ENCODE measurements around the gene DENND2A. TPM values are rescaled to one million over a fixed set of nuclear protein-coding genes. Genes with fewer than 3 reads are reported as not detected.

DENND2A gene
- total RNA-seq, 1 donor from 2014 or later = 39.8 TPM

DNA sequence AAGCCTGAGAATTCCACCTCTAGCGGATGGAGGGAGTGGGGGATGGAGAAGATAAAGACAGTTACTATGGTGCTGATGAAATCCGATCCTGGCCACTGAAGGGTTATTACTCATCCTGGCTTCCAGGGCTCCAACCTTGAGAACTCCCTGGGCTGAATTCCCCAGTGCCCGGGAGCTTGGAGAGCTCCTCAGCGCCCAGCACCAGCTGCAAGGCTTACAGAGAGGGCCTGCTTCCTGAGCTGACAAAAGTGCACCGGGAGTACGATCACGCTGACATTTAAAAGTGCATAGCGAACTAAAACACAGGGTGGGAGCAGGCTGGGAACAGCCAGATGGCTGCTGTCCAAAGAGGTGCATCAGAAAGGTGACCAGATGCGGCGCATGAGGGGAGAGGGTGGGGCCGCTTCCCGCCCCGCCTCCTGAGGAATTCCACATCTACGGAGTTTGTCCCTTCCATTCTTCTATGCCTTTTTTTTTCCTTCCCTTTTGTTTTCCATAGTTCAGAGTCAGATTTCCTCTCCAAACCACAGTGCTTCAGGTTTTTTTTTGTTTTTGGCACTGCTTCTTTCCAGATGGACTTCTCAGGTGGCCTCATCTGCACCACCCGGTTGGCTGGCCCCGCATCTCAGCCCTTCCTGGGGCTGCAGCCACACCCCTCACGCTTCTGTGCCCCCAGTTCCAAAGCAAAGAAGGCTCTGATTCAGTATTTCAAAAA lies 98.9 kb downstream of the DENND2A start:
- TF ChIP-seq, protein P1, sequence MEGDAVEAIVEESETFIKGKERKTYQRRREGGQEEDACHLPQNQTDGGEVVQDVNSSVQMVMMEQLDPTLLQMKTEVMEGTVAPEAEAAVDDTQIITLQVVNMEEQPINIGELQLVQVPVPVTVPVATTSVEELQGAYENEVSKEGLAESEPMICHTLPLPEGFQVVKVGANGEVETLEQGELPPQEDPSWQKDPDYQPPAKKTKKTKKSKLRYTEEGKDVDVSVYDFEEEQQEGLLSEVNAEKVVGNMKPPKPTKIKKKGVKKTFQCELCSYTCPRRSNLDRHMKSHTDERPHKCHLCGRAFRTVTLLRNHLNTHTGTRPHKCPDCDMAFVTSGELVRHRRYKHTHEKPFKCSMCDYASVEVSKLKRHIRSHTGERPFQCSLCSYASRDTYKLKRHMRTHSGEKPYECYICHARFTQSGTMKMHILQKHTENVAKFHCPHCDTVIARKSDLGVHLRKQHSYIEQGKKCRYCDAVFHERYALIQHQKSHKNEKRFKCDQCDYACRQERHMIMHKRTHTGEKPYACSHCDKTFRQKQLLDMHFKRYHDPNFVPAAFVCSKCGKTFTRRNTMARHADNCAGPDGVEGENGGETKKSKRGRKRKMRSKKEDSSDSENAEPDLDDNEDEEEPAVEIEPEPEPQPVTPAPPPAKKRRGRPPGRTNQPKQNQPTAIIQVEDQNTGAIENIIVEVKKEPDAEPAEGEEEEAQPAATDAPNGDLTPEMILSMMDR (IDR thresholded peaks at IDR 0.05; ENCODE audit: unreplicated experiment) = no peak
- H3K9me3 Mint-ChIP-seq (ENCODE audit: low read depth) = no peaks in the 10 kb centered on the region
- peak overlapping the region; percentile 96 for H3K27ac Mint-ChIP-seq
- H3K27me3 Mint-ChIP-seq = no peaks in the 10 kb centered on the region
- H3K4me3 Mint-ChIP-seq (ENCODE audit: low read depth) = peak overlapping the region; percentile 62
- DNase-seq (ENCODE audit: low spot score, unreplicated experiment) = peak; percentile 48
- peaks cover 33% of the 10 kb centered on the region for H3K4me1 Mint-ChIP-seq (ENCODE audit: low read depth)
- H3K36me3 Mint-ChIP-seq (ENCODE audit: insufficient read depth) = peaks cover 19% of the 10 kb centered on the region

DNA sequence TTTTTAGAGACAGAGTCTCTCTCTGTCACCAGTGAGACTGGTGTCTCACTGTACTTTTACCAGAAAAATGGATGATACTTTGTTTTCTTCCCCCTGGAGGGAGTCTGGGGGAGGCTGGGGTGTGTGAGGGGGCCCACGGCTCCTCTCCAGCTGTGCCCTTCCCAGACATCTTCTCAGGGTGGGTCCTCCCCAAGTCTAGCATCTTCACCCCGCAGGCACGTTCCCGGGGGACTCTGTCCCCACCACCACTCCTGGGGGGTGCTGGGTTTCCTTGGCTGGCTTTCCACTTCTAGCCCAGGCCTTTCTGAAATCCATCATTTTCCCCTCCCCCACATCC lies 99.5 kb downstream of the DENND2A start:
- no peak for DNase-seq (ENCODE audit: low spot score, unreplicated experiment)
- Mint-ChIP-seq H3K4me1 (ENCODE audit: low read depth) (peaks cover 33% of the 10 kb centered on the region), H3K27ac (peak overlapping the region; percentile 96), H3K9me3 (ENCODE audit: low read depth) (no peaks in the 10 kb centered on the region), H3K4me3 (ENCODE audit: low read depth) (peak overlapping the region; percentile 62), H3K36me3 (ENCODE audit: insufficient read depth) (peaks cover 19% of the 10 kb centered on the region), H3K27me3 (no peaks in the 10 kb centered on the region)
- TF ChIP-seq, protein P1 (IDR thresholded peaks at IDR 0.05; ENCODE audit: unreplicated experiment) = no peak

DNA sequence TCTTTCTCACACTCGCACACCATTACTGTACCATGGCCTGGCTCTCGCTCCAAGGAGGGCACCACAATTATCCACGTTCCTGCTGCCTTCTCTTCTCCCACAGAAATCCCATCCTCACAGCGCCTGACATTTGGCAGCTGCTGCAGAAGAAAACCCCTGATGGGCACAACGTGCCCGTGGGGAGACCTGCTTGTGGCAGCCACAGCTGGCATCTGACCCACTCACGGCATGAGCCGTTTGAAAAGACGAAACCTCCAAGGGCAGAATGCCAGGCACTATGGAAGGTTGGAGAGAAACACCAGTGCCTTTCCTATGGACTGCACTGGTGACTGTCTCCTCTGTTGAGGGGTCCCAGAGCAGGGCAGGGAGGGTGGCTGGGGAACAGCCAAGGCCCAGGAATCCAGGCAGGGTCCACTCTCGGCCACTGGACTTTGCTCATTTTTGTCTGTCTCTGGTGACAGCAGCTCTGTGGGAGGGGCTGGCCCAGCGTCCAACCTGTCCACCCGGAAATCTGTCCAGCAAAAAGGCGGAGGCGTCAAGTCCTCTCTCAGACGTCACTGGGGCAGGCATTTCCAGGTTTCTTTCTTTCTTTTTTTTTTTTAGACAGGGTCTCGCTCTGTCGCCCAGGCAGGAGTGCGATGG lies 100.4 kb downstream of the DENND2A start:
- Mint-ChIP-seq H3K27ac (peak overlapping the region; percentile 96), H3K27me3 (no peaks in the 10 kb centered on the region), H3K4me3 (ENCODE audit: low read depth) (no peak overlapping the region), H3K36me3 (ENCODE audit: insufficient read depth) (peaks cover 16% of the 10 kb centered on the region), H3K4me1 (ENCODE audit: low read depth) (peaks cover 33% of the 10 kb centered on the region), H3K9me3 (ENCODE audit: low read depth) (no peaks in the 10 kb centered on the region)
- no peak for DNase-seq (ENCODE audit: low spot score, unreplicated experiment)
- TF ChIP-seq, protein P1 (IDR thresholded peaks at IDR 0.05; ENCODE audit: unreplicated experiment) = no peak

DNA sequence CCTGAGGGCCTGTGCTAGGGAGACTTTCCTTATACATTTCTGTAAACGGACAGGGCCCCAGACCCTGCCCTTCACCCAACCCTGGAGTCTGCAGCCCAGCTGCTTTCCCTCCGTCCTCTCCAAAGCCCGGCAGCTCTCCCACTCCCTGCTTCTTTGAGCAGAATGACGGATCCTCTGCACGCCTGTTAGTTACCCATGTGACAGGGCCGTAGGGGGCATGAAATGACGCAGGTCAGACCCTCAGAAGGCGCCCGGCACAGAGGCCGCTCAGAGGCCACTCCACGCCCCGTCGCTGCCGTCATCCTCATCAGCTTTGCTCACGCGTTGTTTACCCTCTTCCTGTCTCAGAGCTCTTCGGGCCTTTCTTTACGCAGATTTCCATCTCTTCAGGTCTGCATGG lies 101.2 kb downstream of the DENND2A start:
- TF ChIP-seq, protein P1 (IDR thresholded peaks at IDR 0.05; ENCODE audit: unreplicated experiment) = no peak
- no peak for DNase-seq (ENCODE audit: low spot score, unreplicated experiment)
- no peaks in the 10 kb centered on the region for H3K27me3 Mint-ChIP-seq
- H3K27ac Mint-ChIP-seq = peak overlapping the region; percentile 26
- H3K36me3 Mint-ChIP-seq (ENCODE audit: insufficient read depth) = peaks cover 18% of the 10 kb centered on the region
- peaks cover 33% of the 10 kb centered on the region for H3K4me1 Mint-ChIP-seq (ENCODE audit: low read depth)
- H3K9me3 Mint-ChIP-seq (ENCODE audit: low read depth) = no peaks in the 10 kb centered on the region
- H3K4me3 Mint-ChIP-seq (ENCODE audit: low read depth) = no peak overlapping the region

DNA sequence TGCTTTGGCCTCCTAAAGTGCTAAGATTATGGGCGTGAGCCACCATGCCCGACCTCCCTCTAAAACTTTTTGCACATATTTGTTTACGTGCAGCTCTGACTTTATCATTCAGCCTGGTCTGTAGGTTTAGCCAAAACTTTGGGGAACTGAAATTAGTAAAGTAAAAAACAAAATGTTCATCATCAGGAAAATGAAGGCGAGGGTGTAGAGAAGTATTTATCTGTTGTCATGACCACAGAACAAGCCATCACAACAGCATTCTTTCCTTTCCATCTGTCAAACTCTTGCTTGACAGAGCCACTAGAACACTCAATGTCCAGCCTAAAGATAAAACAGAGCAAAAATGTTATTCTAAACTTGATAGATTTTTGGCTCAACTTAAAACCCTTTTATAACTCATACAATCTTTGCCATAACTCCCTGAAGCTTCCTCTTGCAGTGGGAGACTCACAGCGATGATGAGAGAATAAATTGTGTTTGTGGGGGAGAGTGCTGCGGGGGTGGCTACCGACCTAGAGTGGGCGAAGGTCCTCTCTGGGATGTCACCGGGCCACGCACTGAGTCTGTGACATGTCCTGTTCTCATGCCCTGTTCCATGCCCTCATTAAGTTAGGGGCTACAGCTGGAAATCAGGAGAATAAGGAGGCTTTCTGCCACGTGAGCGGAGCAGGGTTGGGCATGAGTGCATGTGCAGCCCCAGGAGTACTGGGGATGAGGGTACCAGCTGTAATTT lies 102.7 kb downstream of the DENND2A start:
- H3K4me3 Mint-ChIP-seq (ENCODE audit: low read depth) = no peak overlapping the region
- H3K4me1 Mint-ChIP-seq (ENCODE audit: low read depth) = peaks cover 32% of the 10 kb centered on the region

More for the DNA sequence above, 102.7 kb downstream of the DENND2A start:
- peaks cover 23% of the 10 kb centered on the region for H3K36me3 Mint-ChIP-seq (ENCODE audit: insufficient read depth)
- TF ChIP-seq, protein P1 (IDR thresholded peaks at IDR 0.05; ENCODE audit: unreplicated experiment) = no peak
- DNase-seq (ENCODE audit: low spot score, unreplicated experiment) = no peak
- H3K27me3 Mint-ChIP-seq = no peaks in the 10 kb centered on the region
- H3K9me3 Mint-ChIP-seq (ENCODE audit: low read depth) = no peaks in the 10 kb centered on the region
- no peak overlapping the region for H3K27ac Mint-ChIP-seq

Measured in progenitor cell of endocrine pancreas (in vitro differentiated cells).